ENCODE data around the gene MYOCD.
"Not testable (repeated sequence)": the region's sequence is repeated elsewhere in the genome, so short reads cannot be mapped to it uniquely, and the experiment has no call there.

MYOCD gene

GRCh38 chr17:12665263-12666210 lies at the start of gene MYOCD:
MYOCD (plus strand) TSS chr17:12665890; CDS start chr17:12666189, 299 bp downstream.
- DNase-seq (ENCODE audit: low read depth in 2 of 2): no peak

- DNase-seq (ENCODE audit: low read depth in 2 of 2): no peak
These were observed 49.5 kb upstream of the MYOCD start for GRCh38 chr17:12616161-12616560.

GRCh38 chr17:12618557-12618956 lies 47.1 kb upstream of the MYOCD start:
- no peak for DNase-seq (ENCODE audit: low read depth in 2 of 2)

GRCh38 chr17:12619459-12620199 lies 46.1 kb upstream of the MYOCD start:
- DNase-seq (ENCODE audit: low read depth in 2 of 2): no peak

- DNase-seq (ENCODE audit: low read depth in 2 of 2): no peak
These were observed 45.4 kb upstream of the MYOCD start for GRCh38 chr17:12620200-12620720.

GRCh38 chr17:12622726-12623125 lies 43.0 kb upstream of the MYOCD start:
- DNase-seq (ENCODE audit: low read depth in 2 of 2): no peak

GRCh38 chr17:12623220-12623848 lies 42.4 kb upstream of the MYOCD start:
- no peak for DNase-seq (ENCODE audit: low read depth in 2 of 2)

- DNase-seq (ENCODE audit: low read depth in 2 of 2): no peak
These were observed 41.5 kb upstream of the MYOCD start for GRCh38 chr17:12624211-12624610.

GRCh38 chr17:12625092-12625491 lies 40.6 kb upstream of the MYOCD start:
- DNase-seq (ENCODE audit: low read depth in 2 of 2): no peak

- no peak for DNase-seq (ENCODE audit: low read depth in 2 of 2)
These were observed 38.5 kb upstream of the MYOCD start for GRCh38 chr17:12627177-12627629.

- no peak for DNase-seq (ENCODE audit: low read depth in 2 of 2)
These were observed 37.8 kb upstream of the MYOCD start for GRCh38 chr17:12627781-12628451.

- DNase-seq (ENCODE audit: low read depth in 2 of 2): no peak
These were observed 34.6 kb upstream of the MYOCD start for GRCh38 chr17:12631076-12631475.

GRCh38 chr17:12632785-12633184 lies 32.9 kb upstream of the MYOCD start:
- DNase-seq (ENCODE audit: low read depth in 2 of 2): no peak

- no peak for DNase-seq (ENCODE audit: low read depth in 2 of 2)
These were observed 30.8 kb upstream of the MYOCD start for GRCh38 chr17:12634789-12635414.

GRCh38 chr17:12635996-12636395 lies 29.7 kb upstream of the MYOCD start:
- DNase-seq (ENCODE audit: low read depth in 2 of 2): not testable (repeated sequence)

GRCh38 chr17:12637015-12637414 lies 28.7 kb upstream of the MYOCD start:
- DNase-seq (ENCODE audit: low read depth in 2 of 2): no peak

- no peak for DNase-seq (ENCODE audit: low read depth in 2 of 2)
These were observed 27.7 kb upstream of the MYOCD start for GRCh38 chr17:12637745-12638651.

- DNase-seq (ENCODE audit: low read depth in 2 of 2): no peak
These were observed 25.3 kb upstream of the MYOCD start for GRCh38 chr17:12640364-12640763.

- no peak for DNase-seq (ENCODE audit: low read depth in 2 of 2)
These were observed 24.6 kb upstream of the MYOCD start for GRCh38 chr17:12641084-12641483.

- DNase-seq (ENCODE audit: low read depth in 2 of 2): no peak
These were observed 23.7 kb upstream of the MYOCD start for GRCh38 chr17:12642034-12642433.
